Ovary (tissue), 9 donors: ENCODE data around the gene PEA15. TPM values are rescaled to one million over a fixed set of nuclear protein-coding genes. Genes with fewer than 3 reads are reported as not detected.

Source experiments
- DNase-seq, 5 donors: peaks; one replicate each; pipeline ENCODE4 v3.0.0-alpha.2; 2019 to 2020
- H3K27ac ChIP-seq, 2 donors: fragments of 200-600 bp; one replicate each; pipeline versions ENCODE4 v1.5.1 to v1.8.0; 2019 to 2022
- H3K27me3 ChIP-seq: fragments of 200-600 bp; one replicate; pipeline ENCODE4 v1.8.0; 2022
- H3K36me3 ChIP-seq: fragments of 200-600 bp; sonication (generic); one replicate; pipeline ENCODE4 v1.5.1; 2019
- H3K4me1 ChIP-seq: one replicate; pipeline ENCODE4 v1.8.1; 2013; ENCODE audit warnings: mild to moderate bottlenecking, moderate library complexity; ENCODE audit not compliant: insufficient read depth
- H3K4me3 ChIP-seq: fragments of 200-600 bp; sonication (generic); one replicate; pipeline ENCODE4 v1.5.1; 2017
- H3K9me3 ChIP-seq, 2 donors: fragments of 200-600 bp in 1 of 2; sonication (generic) in 1 of 2; one replicate each; pipeline versions ENCODE4 v1.5.1 to v1.8.1; 2013 to 2019; ENCODE audit warnings: mild to moderate bottlenecking in 1 of 2, moderate library complexity in 1 of 2
- CTCF ChIP-seq, 3 donors: fragments of 450-650 bp in 2 of 3; fragments of 200-600 bp in 1 of 3; IDR thresholded peaks; one replicate each; pipeline versions ENCODE4 v1.5.1 to v1.8.0; 2016 to 2022; ENCODE audit warnings: antibody characterized with exemption in 3 of 3, mild to moderate bottlenecking in 1 of 3
- EP300 ChIP-seq: sonication (generic); formaldehyde crosslinking; IDR thresholded peaks from one replicate; pipeline ENCODE4 v1.6.1; 2017; ENCODE audit warnings: antibody characterized with exemption
- POLR2A ChIP-seq: fragments of 450-650 bp; IDR thresholded peaks from one replicate; pipeline ENCODE4 v1.6.1; 2017; ENCODE audit warnings: antibody characterized with exemption, mild to moderate bottlenecking, moderate library complexity
- WGBS, 3 donors: extraction: QIAGEN DNeasy Blood & Tissue Kit in 1 of 3; methylation state at CpG; one replicate each; pipeline versions ENCODE4 v1.1.5 to v1.1.7; 2013 to 2017; 5-methylcytosine and 5-hydroxymethylcytosine counted together
- intact Hi-C, 4 donors: fragments of 100-400 bp; cut with DNase I; formaldehyde crosslinking; loops; one replicate each; pipeline versions ENCODE4 v1.11.0 to v1.15.1; 2022 to 2023
- polyA plus RNA-seq, 2 donors: library from polyadenylated mRNA; stranded (reverse); fragments of 200-250 nt in 1 of 2; fragments of 350-450 nt in 1 of 2; fragmentation: Illumina TruSeq in 1 of 2; extraction: RNeasy Lipid Tissue Mini Kit (QIAGEN cat#74804) in 1 of 2; gene quantifications; one replicate each; pipeline ENCODE4 v1.2.3, GENCODE V29; 2013 to 2014
- total RNA-seq, 7 donors: library from RNA; depleted of rRNA in 2 of 7; stranded (reverse); fragments of >200 nt in 2 of 7; fragmentation: NEBNext Ultra II Directional in 3 of 7; extraction: Animal tissue kit (Norgen Biotek cat#: 25700) in 3 of 7; gene quantifications; one replicate each; pipeline versions ENCODE4 v1.1.0 to v1.2.4, GENCODE V29; 2016 to 2023
- donor health status: DM: no; HTN: no; CAD: no; lungs with moderate emphysema.
- donor health status: DM: no; HTN: no; CAD: no.
- donor health status: Bipolar disorder and iron deficiency.
- donor health status: DM: yes; HTN: yes; CAD: no.
- donor health status: DM: no; HTN: no; CAD: no.
- donor health status: DM: yes; HTN: yes; CAD: no.

Gene PEA15
- total and polyA plus RNA-seq, 9 donors = 38.4 to 530 (median 135) TPM

GRCh38 chr1:160191756-160192155, 13.4 kb upstream of the PEA15 start:
- no peaks in the 10 kb centered on the region for H3K27me3 ChIP-seq
- intact Hi-C loops = loop anchor here (2.0 to 10.0 kb wide), 8 partner anchors 27 to 183 kb away; partner anchors contain the start of gene ATP1A2 (in 1 of the 4)
- no peaks in the 10 kb centered on the region for H3K36me3 ChIP-seq
- H3K4me1 ChIP-seq = peaks cover 1% of the 10 kb centered on the region
- WGBS, 3 donors = 73 to 80% (median 74%) methylated on average over 3 of the region's 3 CpGs
- H3K27ac ChIP-seq = no peak overlapping the region
- TF ChIP-seq POLR2A = no peak
- no peak for TF ChIP-seq CTCF (IDR thresholded peaks at IDR 0.05)
- no peak for TF ChIP-seq EP300
- DNase-seq = no peak
- no peaks in the 10 kb centered on the region for H3K9me3 ChIP-seq
- no peak overlapping the region for H3K4me3 ChIP-seq

GRCh38 chr1:160192234-160192633, 12.9 kb upstream of the PEA15 start:
- Histone ChIP-seq H3K27ac (no peak overlapping the region), H3K4me1 (peaks cover 1% of the 10 kb centered on the region), H3K4me3 (no peak overlapping the region), H3K9me3 (no peaks in the 10 kb centered on the region), H3K36me3 (no peaks in the 10 kb centered on the region), H3K27me3 (no peaks in the 10 kb centered on the region)
- TF ChIP-seq EP300 (no peak), CTCF (IDR thresholded peaks at IDR 0.05) (no peak), POLR2A (no peak)
- intact Hi-C loops = loop anchor here (2.0 to 10.0 kb wide), 8 partner anchors 27 to 183 kb away; partner anchors contain the start of gene ATP1A2 (in 1 of the 4)
- DNase-seq = no peak

- no peaks in the 10 kb centered on the region for H3K9me3 ChIP-seq
- peaks cover 1% of the 10 kb centered on the region for H3K4me1 ChIP-seq
- H3K27me3 ChIP-seq = no peaks in the 10 kb centered on the region
- 24 to 29% (median 25%) methylated on average over 16 of the region's 16 CpGs for WGBS, 3 donors
- TF ChIP-seq CTCF (IDR thresholded peaks at IDR 0.05) (peak; percentile 91 to 98 (median 95)), EP300 (no peak), POLR2A (no peak)
- peak; percentile 82 to 91 (median 91) for DNase-seq
- intact Hi-C loops = loop anchor here (2.0 to 10.0 kb wide), 8 partner anchors 26 to 182 kb away; partner anchors contain the start of gene ATP1A2 (in 1 of the 4)
- H3K4me3 ChIP-seq = no peak overlapping the region
- H3K27ac ChIP-seq = no peak overlapping the region
- H3K36me3 ChIP-seq = no peaks in the 10 kb centered on the region
These were observed 11.9 kb upstream of the PEA15 start for GRCh38 chr1:160193091-160193819.

- intact Hi-C loops = loop anchor here (2.0 to 10.0 kb wide), 8 partner anchors 25 to 181 kb away; partner anchors contain the start of gene ATP1A2 (in 1 of the 4)
These were observed 11.1 kb upstream of the PEA15 start for GRCh38 chr1:160193832-160194736.

More at GRCh38 chr1:160193832-160194736, 11.1 kb upstream of the PEA15 start:
- WGBS, 3 donors = 83 to 91% (median 84%) methylated on average over 9 of the region's 9 CpGs
- no peaks in the 10 kb centered on the region for H3K9me3 ChIP-seq
- no peak overlapping the region for H3K27ac ChIP-seq
- peaks cover 1% of the 10 kb centered on the region for H3K4me1 ChIP-seq
- no peak for DNase-seq
- H3K27me3 ChIP-seq = no peaks in the 10 kb centered on the region
- TF ChIP-seq CTCF (IDR thresholded peaks at IDR 0.05) (no peak), POLR2A (no peak), EP300 (no peak)
- no peaks in the 10 kb centered on the region for H3K36me3 ChIP-seq
- H3K4me3 ChIP-seq = no peak overlapping the region
